HPDE6-E6E7 (cell line): ENCODE results near the gene TRMT61B.
A peak's percentile ranks its signal among the peaks of the same experiment; 100 is the strongest.

ENCODE experiments used
- DNase-seq: peaks from one replicate; pipeline ENCODE4 v3.0.0; 2011; ENCODE audit warnings: missing footprints; ENCODE audit errors: extremely low spot score

The TRMT61B gene

DNA sequence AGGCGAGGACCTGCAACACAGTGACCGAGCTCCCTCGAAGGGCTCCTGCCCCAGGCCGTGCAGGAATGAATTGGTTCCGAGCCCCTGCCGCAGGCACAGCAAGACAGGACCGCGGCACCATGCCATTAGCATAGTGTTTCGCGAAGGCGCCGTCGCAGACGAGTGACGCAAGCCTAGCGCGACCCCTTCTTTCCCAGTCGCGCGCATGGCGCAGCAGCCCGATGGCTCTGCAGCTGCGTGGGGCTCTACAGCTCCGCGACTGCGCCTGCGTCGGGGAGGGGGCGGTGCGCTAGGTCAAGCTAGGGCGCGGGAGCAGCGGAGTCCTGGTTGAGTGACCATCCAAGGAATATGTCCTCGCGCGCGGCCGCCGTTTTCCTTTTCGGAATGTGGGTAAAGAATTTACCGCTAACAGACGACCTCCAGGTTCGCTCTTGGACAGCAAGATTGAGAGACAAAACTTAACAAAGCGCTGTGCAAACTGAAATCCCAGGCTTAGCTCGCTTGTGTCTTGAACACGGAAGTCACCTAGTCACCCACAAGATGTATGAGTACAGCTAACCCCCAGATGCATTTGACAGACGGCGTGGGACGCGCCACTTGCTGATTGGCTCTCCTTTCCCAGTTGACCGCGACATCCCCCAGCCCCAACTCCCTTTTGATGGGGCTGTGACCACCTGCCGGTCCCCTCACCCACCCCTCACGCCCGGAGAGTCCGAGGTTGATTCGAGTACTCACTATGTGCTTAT lies at the start of gene TRMT61B:
Gene TRMT61B (minus strand): TSS at position 164 of the 746 bp plus-strand sequence. CDS start 32 bp downstream, at position 132.
- peak; percentile 97 for DNase-seq

DNA sequence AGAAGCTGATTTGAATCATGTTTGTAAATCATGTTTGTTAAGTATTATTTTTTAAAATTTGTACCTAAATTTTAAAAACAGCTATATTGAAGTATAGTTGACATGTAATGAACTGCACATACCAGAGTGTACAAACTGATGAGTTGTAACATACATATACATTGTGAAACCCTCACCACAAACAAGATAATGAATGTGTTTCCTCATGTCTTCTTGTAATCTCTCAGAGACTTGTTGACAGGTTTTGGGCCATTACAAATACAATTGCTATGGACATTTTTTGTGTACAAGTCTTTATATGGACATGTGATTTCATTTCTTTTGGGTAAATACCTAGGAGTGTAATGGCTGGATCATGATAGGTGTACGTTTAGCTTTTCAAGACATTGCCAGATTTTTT lies 45.8 kb upstream of the TRMT61B start:
- DNase-seq: no peak

DNA sequence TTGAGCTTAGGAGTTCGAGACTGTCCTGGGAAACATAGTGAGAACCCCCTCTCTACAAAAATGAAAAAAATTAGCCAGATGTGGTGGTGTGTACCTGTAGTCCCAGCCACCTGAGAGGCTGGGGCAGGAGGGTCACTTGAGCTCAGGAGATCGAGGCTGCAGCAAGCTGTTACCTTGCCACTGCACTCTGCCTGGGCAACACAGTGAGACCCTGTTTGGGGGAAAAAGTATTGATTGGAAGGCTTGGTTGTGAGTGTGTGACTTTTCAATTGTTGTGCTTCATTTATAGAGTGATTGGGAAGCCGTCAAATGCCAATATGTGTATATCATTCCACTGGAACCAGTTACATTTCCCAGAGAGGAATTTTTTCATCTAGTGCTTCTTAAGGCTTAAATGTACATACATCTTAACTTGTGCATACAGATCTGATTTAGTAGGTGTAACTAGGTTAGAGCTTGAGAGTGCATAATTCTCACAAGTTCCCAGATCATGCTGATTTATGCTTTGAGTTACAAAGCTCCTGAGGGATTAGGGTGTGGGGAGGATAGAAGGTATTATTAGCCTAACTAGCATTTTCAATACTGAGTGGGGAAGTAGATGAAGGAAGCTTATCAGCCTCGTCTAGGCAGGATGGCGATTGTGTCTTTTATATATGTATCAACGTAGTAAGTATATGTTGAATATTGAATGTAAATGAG lies 39.7 kb upstream of the TRMT61B start:
- no peak for DNase-seq

DNA sequence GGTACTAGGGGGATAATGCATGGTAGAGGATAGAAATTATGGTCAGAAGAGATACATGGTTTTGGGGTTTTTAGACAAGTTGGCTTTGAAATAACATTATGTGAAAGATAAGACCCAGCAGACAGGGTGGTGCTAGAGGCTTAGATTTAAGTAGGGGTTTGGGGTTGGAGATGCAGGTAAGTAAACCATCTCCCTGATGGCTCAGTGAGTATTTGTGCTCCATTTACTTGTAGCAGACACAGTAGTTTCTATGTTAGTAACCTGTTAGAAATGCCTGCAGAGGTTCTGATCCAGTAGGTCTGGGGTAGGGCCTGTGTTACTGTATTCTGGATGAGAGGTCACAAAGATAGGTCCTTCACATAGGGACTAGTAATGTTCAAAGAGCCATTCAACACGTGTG lies 38.1 kb upstream of the TRMT61B start:
- DNase-seq: no peak

DNA sequence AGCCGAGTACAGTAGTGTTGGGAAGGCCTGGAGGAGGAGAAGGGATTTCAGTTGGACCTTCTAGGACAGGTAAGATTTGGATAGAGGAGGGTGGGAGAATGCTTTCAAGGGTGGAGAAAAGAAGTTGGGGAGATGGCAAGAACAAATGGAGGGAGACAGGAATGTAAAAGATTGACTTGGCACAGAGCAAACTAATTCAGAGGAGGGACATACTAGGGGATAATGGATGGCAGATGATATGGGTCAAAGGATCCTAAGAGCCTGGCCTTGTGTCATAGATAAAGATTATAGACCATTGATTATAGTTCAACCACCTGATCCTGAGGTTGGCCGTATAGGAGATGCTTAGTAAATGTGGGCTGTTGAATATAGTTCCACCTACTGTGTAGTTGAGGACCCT lies 36.7 kb upstream of the TRMT61B start:
- no peak for DNase-seq

DNA sequence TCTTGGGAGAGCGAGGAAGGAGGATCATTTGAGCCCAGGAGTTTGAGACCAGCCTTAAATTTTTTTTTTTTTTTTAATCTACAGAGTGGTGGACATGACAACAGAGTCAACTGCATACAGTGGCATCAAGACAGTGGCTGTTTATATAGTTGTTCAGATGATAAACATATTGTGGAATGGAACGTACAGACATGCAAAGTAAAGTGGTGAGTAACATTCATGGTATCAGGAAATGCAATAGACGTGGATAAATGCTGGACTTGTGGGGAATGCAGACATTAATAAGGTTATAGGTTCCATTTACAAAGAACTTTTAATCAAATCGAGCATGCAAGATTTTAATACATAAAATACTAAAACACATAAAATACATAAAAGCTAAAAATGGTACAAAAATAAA lies 36.3 kb upstream of the TRMT61B start:
- no peak for DNase-seq

DNA sequence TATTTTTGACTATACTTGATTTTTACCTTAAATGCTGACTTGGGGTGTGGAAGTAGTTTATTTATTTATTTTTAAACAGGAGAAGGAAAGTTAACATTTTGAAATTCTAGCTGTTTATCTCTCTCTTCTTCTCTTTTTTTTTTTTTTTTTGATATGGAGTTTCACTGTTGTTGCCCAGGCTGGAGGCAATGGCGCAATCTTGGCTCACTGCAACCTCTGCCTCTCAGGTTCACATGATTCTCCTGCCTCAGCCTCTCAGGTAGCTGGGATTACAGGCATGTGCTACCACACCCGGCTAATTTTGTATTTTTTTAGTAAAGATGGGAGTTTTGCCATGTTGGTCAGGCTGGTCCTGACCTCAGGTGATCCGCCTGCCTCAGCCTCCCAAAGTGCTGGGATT lies 35.4 kb upstream of the TRMT61B start:
- DNase-seq: no peak

DNA sequence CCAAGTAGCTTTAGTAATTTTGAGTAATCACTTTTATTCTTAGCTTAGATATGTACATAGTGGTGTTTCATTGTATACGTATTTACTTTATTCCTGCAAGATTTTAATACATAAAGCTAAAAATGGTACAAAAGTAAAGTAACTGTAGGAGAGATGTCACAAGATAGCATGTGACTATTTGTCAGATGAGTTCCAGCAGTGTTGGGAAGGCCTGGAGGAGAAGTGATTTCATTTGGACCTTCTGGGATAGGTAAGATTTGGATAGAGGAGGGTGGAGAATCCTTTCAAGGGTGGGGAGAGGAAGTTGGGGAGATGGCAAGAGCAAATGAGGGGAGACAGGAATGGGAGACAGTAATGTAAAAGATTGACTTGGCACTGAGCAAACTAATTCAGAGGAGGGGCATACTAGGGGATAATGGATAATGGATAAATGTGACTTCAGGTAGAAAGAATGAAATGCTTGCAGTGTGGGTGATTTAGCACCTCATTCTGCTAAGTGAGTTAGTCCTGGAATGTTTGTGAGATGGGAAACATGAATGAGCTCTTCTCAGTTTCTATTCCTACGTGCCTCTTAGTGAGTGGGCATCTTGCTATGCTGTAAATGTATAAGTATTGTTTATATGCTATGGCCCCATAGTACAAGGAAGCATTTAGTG lies 34.8 kb upstream of the TRMT61B start:
- no peak for DNase-seq

DNA sequence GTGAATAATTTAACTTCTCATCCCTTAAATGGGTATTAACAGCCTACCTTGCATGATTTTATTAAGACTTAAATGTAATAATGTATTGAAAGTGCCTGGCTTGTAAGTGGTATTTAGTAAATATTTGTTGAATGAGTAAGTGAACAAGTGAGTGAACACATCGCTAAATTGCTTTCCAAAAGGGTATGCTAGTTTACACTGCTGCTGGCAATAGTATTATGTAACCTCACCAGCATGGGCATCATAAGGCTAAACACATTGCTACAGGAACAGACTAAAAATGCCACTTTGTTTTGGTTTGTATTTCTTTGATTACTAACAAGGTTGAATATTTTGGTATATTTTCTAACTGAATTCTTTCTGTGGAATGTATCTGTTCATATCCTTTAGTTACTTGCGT lies 34.2 kb upstream of the TRMT61B start:
- no peak for DNase-seq

DNA sequence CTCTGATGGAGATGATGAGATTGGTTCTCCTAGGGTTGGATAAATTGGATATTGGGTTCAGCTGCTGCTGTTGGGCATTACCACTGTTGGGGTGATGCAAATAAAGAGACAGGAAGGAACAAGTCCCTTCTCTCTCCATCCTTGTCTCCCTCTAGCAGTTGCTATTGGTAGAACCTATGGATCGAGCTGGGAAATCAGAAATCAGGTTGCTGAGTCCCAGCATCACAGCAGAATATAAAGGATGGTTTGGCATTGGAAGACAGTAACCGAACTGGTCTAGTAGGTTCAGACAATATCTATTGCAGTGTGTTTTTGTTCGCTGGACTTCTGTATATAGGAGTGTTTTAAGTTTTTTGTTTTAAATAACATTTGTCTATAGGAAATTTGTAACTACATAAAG lies 32.5 kb upstream of the TRMT61B start:
- DNase-seq: no peak

DNA sequence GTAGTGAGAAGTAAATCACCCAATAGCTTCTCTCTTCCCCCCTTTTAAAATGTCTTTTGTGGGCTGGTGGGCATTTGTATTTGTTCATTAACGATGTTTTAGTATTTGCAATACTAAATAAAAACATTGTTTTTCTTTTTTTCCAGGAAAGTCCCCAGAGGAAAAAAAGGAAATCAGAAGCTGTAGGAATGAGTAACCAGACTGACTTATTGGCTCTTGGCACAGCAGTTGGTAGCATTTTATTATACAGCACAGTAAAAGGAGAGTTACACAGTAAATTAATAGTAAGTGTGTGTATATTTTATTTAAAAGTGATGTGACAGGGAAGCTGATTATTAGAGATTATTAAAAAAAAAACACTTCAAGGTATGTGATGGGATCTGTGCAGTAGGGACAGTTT lies 31.7 kb upstream of the TRMT61B start:
- no peak for DNase-seq

DNA sequence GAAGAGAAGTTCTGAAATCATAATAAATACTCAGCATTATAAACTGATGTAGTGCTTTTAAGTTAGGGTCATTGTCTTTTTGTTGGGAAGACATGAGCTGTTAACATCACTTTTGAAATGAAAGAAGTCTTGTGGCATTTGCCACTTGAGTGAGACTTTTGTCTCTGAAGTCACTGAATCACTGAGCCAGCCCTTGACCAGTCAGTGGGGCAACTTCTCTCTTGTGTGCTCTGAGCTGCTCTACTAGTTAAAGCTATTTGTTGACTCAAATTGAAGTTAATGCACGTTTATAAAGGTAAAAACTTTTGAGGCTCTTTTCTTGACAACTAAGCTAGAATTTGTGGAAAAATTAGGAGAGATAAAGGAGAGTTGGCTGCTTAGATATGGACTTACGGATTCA lies 31.1 kb upstream of the TRMT61B start:
- DNase-seq: no peak

DNA sequence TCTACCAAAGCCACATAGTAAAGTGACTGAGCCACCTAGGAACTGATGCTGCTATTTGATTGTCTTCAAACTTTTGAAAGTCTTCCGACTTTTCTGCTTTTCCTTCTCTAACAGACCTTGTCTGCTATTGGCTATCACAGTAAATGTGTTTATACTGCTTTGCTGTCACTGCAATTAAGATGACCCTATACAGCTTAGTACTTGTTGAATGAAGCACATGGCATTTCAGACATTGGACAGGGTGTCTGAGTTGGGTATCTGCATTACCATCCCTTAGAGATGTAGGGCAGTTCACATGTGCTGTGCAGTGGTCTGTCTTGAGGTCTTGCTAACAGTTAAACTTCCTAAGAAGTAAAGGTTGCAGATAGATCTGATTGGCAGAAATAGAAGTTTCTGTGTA lies 27.9 kb upstream of the TRMT61B start:
- DNase-seq: no peak

DNA sequence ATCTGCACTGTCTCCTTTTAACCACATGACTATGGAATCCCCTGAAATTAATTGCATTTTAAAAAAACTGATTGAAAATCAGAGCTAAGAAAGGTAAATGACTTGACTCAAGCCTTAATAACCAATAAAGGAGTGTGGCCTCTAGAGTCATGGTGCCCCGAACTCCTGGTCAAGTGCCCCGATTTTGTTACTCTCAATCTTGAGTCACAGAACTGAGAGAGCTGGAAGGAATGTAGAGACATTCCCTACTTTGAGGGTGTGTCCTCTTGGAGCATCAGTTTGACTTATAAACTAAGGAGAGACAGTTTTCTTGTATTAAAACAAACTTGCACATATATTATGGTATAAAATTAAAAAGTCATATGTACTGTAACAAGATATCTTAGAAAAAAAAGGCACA lies 26.8 kb upstream of the TRMT61B start:
- peak; percentile 39 for DNase-seq

DNA sequence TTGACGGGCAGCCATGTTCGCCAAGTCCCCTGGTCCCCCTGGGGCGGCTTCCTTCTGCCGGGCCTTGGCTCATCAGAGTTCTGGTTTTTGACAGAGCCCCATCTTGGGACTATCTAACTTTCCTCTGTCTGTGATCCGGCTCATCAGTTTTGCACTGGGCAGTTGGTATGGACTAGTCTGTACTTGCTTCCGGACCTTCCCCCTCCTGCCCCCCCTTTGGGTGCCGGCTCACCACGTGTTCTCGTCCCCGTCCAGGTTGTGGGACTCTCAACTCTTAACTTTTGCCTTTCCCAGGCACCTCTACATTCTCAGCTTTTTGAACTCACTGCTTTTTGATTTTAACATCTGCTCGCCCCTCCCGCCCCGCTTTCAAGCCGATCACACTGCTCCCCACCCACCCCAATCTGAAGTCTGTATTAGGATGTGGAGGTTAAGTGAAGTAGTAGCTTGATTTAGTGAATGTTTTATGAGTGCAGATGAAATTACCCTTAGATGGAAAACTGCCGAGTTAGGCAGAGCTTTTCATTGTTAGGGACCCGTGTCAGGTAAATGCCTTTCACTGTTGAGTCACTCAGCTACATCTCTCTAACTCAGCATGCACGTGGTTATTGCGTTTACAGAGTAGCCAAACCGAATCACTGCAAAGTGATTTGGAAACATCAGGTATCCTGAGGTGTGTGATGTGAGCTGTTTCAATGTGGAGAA lies 25.2 kb upstream of the TRMT61B start:
- peak; percentile 61 for DNase-seq

DNA sequence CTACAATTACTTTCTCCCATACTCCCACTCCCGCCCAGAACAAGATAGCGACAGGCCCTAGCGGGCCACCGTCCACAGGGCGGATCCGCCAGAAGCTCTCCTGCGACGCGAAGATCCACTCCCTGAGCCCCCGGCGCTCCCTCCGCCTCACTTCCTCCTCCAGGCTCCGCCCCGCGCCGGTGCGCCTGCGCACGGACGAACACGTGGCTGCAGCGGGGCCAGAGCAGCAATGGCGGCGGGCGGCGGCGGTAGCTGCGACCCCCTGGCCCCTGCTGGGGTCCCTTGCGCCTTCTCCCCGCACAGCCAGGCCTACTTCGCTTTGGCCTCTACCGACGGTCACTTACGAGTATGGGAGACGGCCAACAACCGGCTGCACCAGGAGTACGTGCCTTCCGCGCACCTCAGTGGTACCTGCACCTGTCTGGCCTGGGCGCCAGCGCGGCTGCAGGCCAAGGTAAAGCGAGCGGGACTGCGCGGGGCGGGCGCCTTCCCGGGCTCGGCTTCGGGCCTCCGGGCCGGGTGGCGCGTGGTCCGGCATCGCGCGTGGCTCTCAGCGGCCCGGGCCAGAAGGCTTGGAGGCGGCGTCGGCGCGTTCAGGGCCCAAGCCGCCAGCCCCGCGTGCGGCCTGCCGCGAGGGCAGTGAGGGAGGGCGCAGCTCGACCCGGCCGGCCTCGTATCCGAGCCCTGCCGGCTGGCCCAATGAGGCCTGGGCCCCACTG lies 24.5 kb upstream of the TRMT61B start, which contains the start of gene WDR43:
Gene WDR43 (plus strand): TSS at position 198 of the 719 bp plus-strand sequence. CDS start 32 bp downstream, at position 230.
- peak; percentile 96 for DNase-seq

DNA sequence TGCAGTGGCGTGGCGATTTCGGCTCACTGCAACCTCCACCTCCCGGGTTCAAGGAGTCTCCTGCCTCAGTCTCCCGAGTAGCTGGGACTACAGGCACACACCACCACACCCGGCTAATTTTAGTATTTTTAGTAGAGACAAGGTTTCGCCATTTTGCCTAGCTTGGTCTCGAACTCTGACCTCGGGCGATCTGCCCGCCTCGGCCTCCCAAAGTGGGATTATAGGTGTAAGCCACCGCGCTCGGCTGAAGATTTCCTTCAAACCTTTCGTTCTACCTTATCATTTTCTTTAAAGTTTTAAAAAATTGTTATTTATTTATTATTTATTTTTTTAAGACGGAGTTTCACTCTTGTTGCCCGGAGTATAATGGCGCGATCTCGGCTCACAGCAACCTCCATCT lies 23.4 kb upstream of the TRMT61B start:
- no peak for DNase-seq

DNA sequence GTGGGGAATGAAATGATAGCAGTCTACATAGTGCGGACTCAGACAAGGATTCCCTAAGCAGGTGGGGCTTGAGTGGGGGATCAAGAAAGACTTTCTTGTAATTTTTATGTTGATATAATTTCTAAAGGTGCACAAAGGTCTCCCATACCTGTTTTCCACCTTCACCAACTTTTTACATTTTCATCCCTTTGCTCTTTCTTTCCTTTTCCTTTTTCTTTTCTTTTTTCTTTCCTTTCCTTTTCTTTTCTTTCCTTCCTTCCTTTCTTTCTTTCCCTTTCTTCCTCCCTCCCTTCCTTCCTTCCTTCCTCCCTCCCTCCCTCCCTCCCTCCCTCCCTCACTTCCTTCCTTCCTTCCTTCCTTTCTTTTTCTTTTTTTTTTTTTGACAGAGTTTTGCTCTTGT lies 10.1 kb upstream of the TRMT61B start:
- DNase-seq: no peak

DNA sequence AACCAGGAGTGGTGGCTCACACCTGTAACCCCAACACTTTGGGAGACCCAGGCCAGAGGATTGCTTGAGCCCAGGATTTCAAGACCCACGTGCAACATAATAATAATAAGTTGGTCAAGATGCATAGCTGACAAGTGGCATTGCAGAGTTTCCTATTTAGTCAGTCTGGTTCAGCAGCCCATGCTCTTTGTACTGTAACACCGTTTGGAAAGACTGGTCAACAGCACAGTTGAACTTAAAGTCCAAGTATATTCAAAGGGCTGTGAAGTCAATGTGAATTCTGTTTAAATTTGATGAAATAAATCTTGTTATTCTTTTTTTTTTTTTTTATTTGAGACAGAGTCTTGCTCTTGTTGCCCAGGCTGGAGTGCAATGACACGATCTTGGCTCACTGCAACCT lies 1.5 kb upstream of the TRMT61B start:
- no peak for DNase-seq

DNA sequence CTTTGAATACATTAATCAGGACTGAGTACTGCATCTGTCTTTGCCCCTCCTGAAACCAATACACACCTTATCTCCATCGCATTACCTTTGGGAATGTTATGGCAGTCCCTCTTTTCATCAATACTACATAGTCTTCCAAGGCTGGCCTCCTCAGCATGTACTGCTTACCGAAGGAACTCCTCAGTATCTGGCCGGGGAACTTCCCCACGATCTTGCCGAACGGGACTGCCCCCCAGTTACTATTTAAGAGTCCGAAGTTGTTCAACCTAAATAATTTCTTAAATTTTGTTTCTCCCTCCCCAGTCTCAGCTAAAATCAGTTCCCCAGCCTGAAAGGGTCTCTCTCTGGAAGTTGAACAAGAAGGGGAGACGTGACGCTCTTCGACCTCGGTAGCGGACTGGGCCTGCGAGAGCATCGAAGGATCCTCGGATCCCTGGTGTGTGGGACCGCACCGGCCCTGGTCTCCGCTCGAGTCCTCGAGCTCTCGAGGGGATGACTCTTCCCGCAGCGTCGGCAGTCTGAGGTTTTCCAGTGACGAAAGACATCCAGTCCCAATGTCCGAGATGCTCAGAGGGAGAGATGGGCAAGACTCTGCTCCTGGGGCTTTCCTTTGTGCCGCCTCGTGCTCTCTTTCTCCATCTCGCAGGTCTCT lies 489 bp downstream of the TRMT61B start:
- DNase-seq: peak; percentile 20

DNA sequence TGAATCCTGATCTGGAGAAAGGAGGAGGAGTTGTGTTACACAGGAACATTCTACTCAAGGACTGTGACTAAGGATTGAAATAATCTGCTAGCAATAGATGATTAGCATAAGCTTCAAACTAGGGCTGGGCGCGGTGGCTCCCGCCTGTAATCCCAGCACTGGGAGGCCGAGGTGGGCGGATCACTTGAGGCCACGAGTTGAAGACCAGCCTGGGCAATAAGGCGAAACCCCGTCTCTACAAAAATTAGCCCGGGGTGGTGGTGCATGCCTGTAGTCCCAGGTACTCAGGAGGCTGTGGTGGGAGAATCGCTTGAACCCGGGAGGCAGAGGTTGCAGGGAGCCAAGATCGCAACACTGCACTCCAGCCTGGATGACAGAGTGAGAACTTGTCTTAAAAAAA lies 1.5 kb downstream of the TRMT61B start:
- DNase-seq: no peak
